Upper lobe of left lung (tissue), 4 donors: ENCODE results near the gene RNF213.

ENCODE experiments used
- POLR2A ChIP-seq, 4 donors: fragments of 450-650 bp; IDR thresholded peaks; one replicate each; pipeline ENCODE4 v1.5.1; 2016 to 2017; ENCODE audit warnings: antibody characterized with exemption in 4 of 4, mild to moderate bottlenecking in 2 of 4
- POLR2AphosphoS5 ChIP-seq, 2 donors: sonication (generic); formaldehyde crosslinking; IDR thresholded peaks; one replicate each; pipeline ENCODE4 v1.5.1; 2017; ENCODE audit warnings: antibody characterized with exemption in 2 of 2
- TF ChIP-seq, protein P1 (sequence below), 6 experiments: fragments of 450-650 bp in 4 of 6; fragments of 200-600 bp in 2 of 6; sonication (generic) in 2 of 6; IDR thresholded peaks; one replicate each; pipeline ENCODE4 v1.5.1; 2016 to 2019; ENCODE audit warnings: antibody characterized with exemption in 6 of 6

DNA sequence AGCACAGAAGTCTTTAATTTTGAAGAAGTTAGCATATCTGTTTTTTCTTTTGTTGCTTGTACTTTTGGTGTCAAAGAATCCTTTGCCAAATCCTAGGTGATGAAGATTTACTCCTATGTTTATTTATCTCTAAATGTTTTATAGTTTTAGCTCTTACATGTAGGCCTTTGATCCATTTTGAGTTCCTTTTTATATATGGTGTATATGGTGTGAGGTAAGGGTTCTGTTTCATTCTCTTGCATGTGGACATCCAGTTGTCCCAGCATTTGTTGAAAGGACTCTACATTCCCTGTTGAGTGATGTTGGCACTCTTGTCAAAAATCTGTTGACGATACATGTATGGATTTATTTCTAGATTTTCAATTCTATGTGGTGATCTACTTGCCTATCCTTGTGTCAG lies 62.2 kb downstream of the RNF213 start:
- no peak for TF ChIP-seq POLR2A (IDR thresholded peaks at IDR 0.05)
- TF ChIP-seq POLR2AphosphoS5 (IDR thresholded peaks at IDR 0.05), result no peak
- TF ChIP-seq, protein P1, sequence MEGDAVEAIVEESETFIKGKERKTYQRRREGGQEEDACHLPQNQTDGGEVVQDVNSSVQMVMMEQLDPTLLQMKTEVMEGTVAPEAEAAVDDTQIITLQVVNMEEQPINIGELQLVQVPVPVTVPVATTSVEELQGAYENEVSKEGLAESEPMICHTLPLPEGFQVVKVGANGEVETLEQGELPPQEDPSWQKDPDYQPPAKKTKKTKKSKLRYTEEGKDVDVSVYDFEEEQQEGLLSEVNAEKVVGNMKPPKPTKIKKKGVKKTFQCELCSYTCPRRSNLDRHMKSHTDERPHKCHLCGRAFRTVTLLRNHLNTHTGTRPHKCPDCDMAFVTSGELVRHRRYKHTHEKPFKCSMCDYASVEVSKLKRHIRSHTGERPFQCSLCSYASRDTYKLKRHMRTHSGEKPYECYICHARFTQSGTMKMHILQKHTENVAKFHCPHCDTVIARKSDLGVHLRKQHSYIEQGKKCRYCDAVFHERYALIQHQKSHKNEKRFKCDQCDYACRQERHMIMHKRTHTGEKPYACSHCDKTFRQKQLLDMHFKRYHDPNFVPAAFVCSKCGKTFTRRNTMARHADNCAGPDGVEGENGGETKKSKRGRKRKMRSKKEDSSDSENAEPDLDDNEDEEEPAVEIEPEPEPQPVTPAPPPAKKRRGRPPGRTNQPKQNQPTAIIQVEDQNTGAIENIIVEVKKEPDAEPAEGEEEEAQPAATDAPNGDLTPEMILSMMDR (IDR thresholded peaks at IDR 0.05), result no peak
